NCI-H1417 (cell line): ENCODE results near the gene EXOC4.

Experiments
- DNase-seq, 3 experiments: peaks; one replicate each; lab custom pipeline; 2025; lab: John Stamatoyannopoulos, UW

The EXOC4 gene

GRCh38 chr7:133536450-133536849 lies 283.6 kb downstream of the EXOC4 start:
- no peak for DNase-seq

GRCh38 chr7:133539016-133539415 lies 286.1 kb downstream of the EXOC4 start:
- DNase-seq: no peak

DNA sequence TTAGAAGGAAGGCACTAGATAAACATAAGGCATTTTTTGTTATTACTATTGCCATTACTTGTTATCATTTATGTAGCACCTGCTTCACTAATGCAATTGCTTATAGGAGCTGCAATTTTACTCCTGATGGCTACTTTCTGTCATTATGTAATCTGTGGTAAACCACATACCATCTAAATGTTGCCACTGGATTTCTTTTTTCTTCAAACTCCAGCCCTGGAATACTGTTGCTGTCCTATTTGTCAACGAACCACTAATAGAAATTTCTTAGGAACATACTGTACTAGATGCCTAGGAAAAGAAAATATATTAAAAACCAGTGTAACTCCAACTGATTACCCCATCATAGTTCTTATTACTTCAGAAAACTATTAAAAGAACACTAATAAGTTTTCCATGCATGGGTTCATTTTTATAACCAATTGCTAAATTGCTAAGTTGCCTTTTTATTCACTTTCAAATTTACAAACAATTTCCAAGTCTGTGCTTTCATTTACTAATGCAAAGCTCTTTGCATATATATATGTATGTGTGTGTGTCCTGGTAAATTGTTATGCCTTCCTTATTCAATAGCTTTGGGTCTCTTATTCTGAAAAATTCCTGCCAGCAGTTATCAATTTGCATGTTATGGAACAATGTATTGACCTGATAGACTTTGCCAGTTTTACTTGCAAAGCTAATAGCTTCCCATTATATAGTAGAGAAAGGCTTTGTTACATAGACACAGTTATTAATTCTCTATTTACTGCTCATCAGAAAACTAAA lies 287.4 kb downstream of the EXOC4 start:
- no peak for DNase-seq

DNA sequence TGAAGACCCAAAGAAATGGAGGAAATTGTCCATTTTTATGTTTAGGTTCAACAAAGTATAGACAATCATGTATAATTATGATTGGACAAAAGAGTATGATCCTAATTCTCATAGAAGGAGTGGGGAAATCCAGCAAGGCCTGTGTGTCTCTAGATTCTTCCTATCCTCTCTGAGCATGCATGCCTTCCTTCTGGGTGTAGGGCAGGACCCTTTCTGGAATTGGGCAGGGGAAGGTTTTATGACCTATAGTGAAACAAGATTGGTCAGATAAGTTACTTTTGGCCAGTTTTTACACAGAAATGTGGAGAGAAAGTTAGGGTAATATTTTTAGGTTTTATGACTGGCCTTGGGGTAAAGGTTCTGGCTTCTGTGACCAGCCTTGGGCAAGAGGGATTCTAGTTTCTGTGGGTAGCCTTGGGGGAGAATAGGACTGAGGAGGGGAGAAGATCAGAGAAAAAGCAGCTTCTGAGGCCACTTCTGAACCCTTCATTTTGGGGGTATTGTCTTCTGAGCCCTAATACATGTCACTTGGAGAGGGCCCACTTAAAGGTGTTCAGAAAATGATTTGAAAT lies 289.4 kb downstream of the EXOC4 start:
- no peak for DNase-seq

GRCh38 chr7:133543657-133544056 lies 290.8 kb downstream of the EXOC4 start:
- DNase-seq: no peak

DNA sequence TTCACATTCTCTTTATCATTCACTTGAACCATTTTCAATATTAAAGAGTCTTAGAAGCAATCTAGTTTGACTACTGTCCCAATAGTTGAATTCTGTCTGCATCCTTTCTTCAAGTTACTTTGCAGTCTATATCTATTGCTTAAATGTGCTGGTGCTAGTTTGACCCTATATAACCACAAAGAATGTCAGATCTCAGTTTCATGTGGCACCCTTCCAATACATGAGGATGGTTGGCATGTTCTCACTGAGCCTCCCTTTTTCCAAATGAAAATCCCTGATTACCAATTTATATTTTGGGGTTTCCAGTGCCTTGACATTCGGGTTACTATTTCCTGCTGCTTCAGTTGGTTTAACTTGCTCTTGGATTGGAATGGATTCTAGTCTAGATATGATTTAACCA lies 292.7 kb downstream of the EXOC4 start:
- no peak for DNase-seq

- DNase-seq: no peak
Measured at GRCh38 chr7:133547981-133548380, 295.1 kb downstream of the EXOC4 start.

- no peak for DNase-seq
Measured at GRCh38 chr7:133549633-133550032, 296.8 kb downstream of the EXOC4 start.

GRCh38 chr7:133550145-133550544 lies 297.3 kb downstream of the EXOC4 start:
- no peak for DNase-seq

GRCh38 chr7:133550811-133551210 lies 297.9 kb downstream of the EXOC4 start:
- DNase-seq: no peak

- no peak for DNase-seq
Measured at GRCh38 chr7:133551466-133551865, 298.6 kb downstream of the EXOC4 start.

DNA sequence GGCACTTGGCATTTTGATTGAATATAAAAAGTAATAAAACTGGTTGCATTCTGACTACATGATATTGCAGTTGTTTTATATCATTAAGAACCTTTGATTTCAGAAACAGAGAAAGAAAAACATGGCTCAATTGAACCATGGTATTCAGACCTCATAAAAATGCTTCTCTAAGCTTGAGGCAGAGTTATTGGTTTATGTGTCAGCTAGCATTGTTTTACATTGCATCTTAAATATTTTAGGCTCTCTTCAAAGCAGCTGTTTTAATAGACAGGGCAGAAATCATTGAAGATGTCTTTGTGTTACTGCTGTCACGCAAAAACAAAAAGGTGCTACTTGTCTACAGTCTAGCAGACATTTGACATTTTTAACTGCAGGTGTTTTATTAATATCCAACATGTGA lies 299.2 kb downstream of the EXOC4 start:
- no peak for DNase-seq

DNA sequence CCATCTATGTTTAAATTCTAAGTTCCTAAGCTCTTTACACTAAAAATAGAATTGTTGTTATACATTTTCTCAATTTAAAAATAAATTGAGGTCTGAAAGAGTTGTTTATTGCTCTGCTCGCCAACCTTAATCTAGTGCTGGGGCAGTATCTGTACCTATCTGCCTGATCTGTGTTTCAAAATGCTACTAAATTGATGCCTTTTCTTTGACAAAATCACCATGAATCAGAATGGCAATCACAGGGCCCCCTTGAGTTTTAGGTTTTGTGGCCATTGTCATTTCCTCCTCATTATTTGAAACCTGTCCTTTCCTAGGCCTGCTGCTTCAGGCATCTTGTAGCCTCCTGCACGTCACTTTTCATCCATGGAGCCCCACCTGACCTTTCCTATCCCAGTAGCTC lies 301.5 kb downstream of the EXOC4 start:
- DNase-seq: no peak

- no peak for DNase-seq
Measured at GRCh38 chr7:133556048-133556447, 303.2 kb downstream of the EXOC4 start.

DNA sequence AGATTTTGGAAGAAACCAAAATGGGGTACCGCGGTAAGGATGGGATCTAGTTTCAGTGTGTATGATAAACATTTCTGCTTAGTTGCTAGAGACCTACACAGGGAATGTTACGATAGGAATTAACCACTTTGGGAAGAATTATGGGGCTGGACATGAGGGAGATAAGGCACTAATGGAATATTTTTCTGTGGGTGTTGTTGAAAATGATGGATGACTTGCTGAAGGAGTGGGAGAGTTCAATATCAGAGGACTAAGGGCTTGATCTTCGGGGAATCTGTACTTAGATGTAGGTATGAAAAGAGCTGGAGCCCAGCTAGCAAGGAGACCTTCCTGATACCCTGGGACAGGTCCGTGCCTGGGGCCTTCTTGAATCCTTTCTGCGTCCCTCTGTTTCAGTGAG lies 303.7 kb downstream of the EXOC4 start:
- DNase-seq: no peak

DNA sequence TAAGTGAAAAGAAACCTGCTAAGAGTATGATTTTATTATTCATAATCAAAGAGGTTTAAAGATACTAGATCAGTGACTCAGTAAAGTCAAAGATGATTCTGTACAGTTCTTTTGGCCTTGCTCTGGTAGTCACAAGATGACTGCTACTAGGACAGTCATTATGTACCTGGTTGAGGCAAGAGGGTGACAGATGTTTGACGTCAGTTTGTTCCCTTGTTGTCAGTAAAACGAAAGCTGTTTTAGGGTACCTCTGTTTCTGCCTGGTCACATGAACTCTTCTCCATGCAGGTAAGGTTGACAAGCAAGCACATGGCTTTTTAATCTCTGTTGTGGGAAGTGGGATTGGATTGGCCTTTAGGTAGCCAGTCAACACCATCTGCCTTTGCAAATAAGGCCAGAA lies 308.0 kb downstream of the EXOC4 start:
- DNase-seq: no peak

DNA sequence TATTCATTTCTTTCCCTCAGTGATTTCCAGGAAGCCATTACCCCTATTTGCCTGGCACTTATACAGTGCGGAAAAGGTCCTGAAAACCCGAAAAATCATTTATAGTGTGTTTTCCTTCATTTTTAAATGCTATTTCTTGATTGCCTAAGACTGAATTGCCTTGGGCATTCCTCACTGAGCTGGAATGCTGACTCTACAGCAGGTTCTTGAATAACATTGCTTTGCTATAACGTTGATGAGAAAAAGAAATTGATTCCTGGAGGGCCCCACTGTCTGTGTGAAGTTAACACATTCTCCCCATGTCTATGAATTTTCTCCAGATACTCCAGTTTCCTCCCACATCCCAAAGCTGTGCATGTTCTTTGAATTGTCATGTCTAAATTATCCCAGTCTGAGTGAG lies 308.5 kb downstream of the EXOC4 start:
- DNase-seq: no peak

- no peak for DNase-seq
Measured at GRCh38 chr7:133562621-133563020, 309.7 kb downstream of the EXOC4 start.

DNA sequence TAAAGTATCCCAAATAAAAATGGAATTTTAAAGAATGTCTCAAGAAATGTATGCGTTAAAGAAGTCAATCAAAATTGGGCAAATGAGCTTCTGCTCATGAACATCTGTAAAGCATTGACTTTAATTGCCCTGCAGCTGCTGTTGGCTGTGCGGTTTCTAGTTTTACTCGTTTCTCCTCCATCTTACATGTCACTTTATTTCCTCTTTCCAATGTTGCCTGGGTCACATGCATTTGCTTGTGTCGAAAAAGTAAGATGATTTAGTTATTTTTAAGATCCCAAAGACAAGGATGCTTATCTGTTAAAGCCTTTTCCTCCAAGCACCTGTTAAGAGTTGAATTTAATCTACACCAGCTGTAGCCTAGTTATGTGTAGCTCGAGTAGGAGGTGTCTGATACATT lies 310.4 kb downstream of the EXOC4 start:
- DNase-seq: no peak

- no peak for DNase-seq
Measured at GRCh38 chr7:133564484-133564883, 311.6 kb downstream of the EXOC4 start.

GRCh38 chr7:133568544-133568943 lies 315.7 kb downstream of the EXOC4 start:
- no peak for DNase-seq

GRCh38 chr7:133570321-133570720 lies 317.4 kb downstream of the EXOC4 start:
- no peak for DNase-seq

- DNase-seq: no peak
Measured at GRCh38 chr7:133571076-133571475, 318.2 kb downstream of the EXOC4 start.

- no peak for DNase-seq
Measured at GRCh38 chr7:133572087-133572486, 319.2 kb downstream of the EXOC4 start.
